ENCODE data around the gene NOS2.
"Not testable (repeated sequence)": the region's sequence is repeated elsewhere in the genome, so short reads cannot be mapped to it uniquely, and the experiment has no call there.

The NOS2 gene

GRCh38 chr17:27747462-27748359, 52.6 kb downstream of the NOS2 start:
- Histone ChIP-seq H3K36me3 (ENCODE audit: insufficient read depth) (no peaks in the 10 kb centered on the region), H3K79me2 (ENCODE audit: insufficient read depth, low read depth) (no peaks in the 10 kb centered on the region), H3K9ac (no peak overlapping the region), H3K27me3 (ENCODE audit: insufficient read depth, low read depth) (no peaks in the 10 kb centered on the region), H3K4me3 (IDR thresholded peaks at IDR 0.05; ENCODE audit: insufficient read depth, low read depth, low read length) (no peak overlapping the region), H2AFZ (ENCODE audit: low read depth) (no peak overlapping the region), H3K4me1 (ENCODE audit: low read depth, poor library complexity, severe bottlenecking) (no peaks in the 10 kb centered on the region), H3K4me2 (no peak overlapping the region), H4K20me1 (ENCODE audit: insufficient read depth) (no peaks in the 10 kb centered on the region), H3K27ac (no peak overlapping the region)
- TF ChIP-seq CTCF (conservative IDR thresholded peaks at IDR 0.05; ENCODE audit: low read depth, low read length), result peak; percentile 50

DNA sequence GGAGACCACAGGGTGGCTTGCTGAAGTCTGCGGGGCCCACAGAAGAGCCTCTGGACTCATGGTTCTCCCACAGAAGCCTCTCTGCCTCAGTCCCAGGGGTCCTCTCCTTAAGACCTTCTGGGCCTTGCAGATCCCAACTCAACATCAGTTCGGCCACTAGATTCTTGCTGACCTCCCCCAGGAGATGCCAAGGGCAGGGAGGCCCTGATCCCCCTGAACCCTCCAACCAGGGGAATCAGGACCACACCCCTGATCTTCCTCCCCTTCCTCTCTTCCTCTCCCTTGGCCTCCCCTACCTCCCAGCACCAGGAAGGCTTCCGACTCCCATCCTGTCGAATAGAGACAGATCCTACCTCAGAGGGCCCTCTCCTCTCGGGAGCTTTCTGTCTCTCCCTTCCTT, 53.4 kb downstream of the NOS2 start:
- Histone ChIP-seq H3K4me2 (no peak overlapping the region), H3K79me2 (ENCODE audit: insufficient read depth, low read depth) (no peaks in the 10 kb centered on the region), H3K4me1 (ENCODE audit: low read depth, poor library complexity, severe bottlenecking) (no peaks in the 10 kb centered on the region), H4K20me1 (ENCODE audit: insufficient read depth) (no peaks in the 10 kb centered on the region), H2AFZ (ENCODE audit: low read depth) (no peak overlapping the region), H3K27me3 (ENCODE audit: insufficient read depth, low read depth) (no peaks in the 10 kb centered on the region), H3K4me3 (IDR thresholded peaks at IDR 0.05; ENCODE audit: insufficient read depth, low read depth, low read length) (no peak overlapping the region), H3K36me3 (ENCODE audit: insufficient read depth) (no peaks in the 10 kb centered on the region), H3K9ac (no peak overlapping the region), H3K27ac (no peak overlapping the region)
- no peak for TF ChIP-seq CTCF (conservative IDR thresholded peaks at IDR 0.05; ENCODE audit: low read depth, low read length)

DNA sequence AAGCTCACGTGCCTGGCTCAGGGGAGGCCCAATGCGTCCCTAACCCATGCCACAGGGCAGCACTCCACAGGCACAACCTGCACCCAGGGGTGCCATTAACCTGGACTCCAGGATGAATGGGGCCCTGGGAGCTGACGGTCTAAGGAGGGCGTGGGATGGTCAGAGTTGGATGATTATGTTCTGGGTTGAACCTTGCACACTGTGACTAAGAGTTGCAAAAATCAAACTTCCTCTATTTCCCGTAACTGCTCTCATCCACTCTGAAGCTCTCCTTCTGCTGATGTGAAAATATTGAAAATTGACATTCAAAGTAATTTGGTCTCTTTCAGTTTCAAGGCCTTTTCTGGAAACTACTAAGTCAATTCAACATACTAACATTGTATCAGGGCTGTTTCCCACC, 54.0 kb downstream of the NOS2 start:
- H3K36me3 ChIP-seq (ENCODE audit: insufficient read depth); H3K27me3 ChIP-seq (ENCODE audit: insufficient read depth, low read depth); H3K4me3 ChIP-seq (IDR thresholded peaks at IDR 0.05; ENCODE audit: insufficient read depth, low read depth, low read length); H2AFZ ChIP-seq (ENCODE audit: low read depth); H3K4me2 ChIP-seq; H4K20me1 ChIP-seq (ENCODE audit: insufficient read depth); H3K27ac ChIP-seq; H3K4me1 ChIP-seq (ENCODE audit: low read depth, poor library complexity, severe bottlenecking); H3K9ac ChIP-seq; H3K79me2 ChIP-seq (ENCODE audit: insufficient read depth, low read depth): not testable (repeated sequence)

- H3K4me2 ChIP-seq; H4K20me1 ChIP-seq (ENCODE audit: insufficient read depth); H3K79me2 ChIP-seq (ENCODE audit: insufficient read depth, low read depth); H3K4me1 ChIP-seq (ENCODE audit: low read depth, poor library complexity, severe bottlenecking); H3K9ac ChIP-seq; H3K27ac ChIP-seq; H3K4me3 ChIP-seq (IDR thresholded peaks at IDR 0.05; ENCODE audit: insufficient read depth, low read depth, low read length); H3K36me3 ChIP-seq (ENCODE audit: insufficient read depth); H2AFZ ChIP-seq (ENCODE audit: low read depth); H3K27me3 ChIP-seq (ENCODE audit: insufficient read depth, low read depth): not testable (repeated sequence)
Observed at GRCh38 chr17:27745207-27745830, 55.0 kb downstream of the NOS2 start.

GRCh38 chr17:27743281-27743885, 56.9 kb downstream of the NOS2 start:
- H3K4me2 ChIP-seq, result no peak overlapping the region
- H3K27ac ChIP-seq, result no peak overlapping the region
- H3K36me3 ChIP-seq (ENCODE audit: insufficient read depth), result no peaks in the 10 kb centered on the region
- no peak overlapping the region for H3K9ac ChIP-seq
- H3K4me1 ChIP-seq (ENCODE audit: low read depth, poor library complexity, severe bottlenecking), result no peaks in the 10 kb centered on the region
- H3K4me3 ChIP-seq (IDR thresholded peaks at IDR 0.05; ENCODE audit: insufficient read depth, low read depth, low read length), result no peak overlapping the region
- H3K79me2 ChIP-seq (ENCODE audit: insufficient read depth, low read depth), result no peaks in the 10 kb centered on the region
- H3K27me3 ChIP-seq (ENCODE audit: insufficient read depth, low read depth), result no peaks in the 10 kb centered on the region
- H2AFZ ChIP-seq (ENCODE audit: low read depth), result no peak overlapping the region
- H4K20me1 ChIP-seq (ENCODE audit: insufficient read depth), result no peaks in the 10 kb centered on the region
- no peak for TF ChIP-seq CTCF (conservative IDR thresholded peaks at IDR 0.05; ENCODE audit: low read depth, low read length)
